Measurements from ENCODE around the gene PTPRN2. TPM values are rescaled to one million over a fixed set of nuclear protein-coding genes. Genes with fewer than 3 reads are reported as not detected.

The PTPRN2 gene
- total RNA-seq, 1 experiment from 2014 or later = 1.1 TPM

DNA sequence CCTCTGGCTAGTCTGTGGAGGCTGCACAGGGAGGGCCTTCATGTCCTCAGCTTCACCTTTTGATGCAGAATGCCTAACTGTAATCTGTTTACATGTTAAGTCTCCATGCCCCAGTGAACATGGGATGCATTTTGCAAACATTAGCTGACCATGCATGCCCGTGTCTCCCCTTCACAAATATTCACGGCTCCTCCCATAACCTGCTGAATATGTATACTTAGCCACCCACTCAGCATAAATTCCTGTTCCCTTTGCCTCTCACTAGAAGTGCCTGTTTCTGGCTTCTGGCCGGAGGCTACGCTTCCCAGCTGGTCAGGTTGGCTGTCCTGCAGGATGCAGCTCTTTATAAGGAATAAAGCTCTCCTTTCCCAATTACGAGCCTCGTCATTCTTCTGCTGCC lies 698.1 kb downstream of the PTPRN2 start:
- Histone ChIP-seq H3K9me3 (ENCODE audit: control insufficient read depth, insufficient read depth, low read depth, low read length) (no peaks in the 10 kb centered on the region), H3K36me3 (ENCODE audit: control insufficient read depth, insufficient read depth, low read length) (no peaks in the 10 kb centered on the region), H3K27ac (ENCODE audit: low read length) (no peak overlapping the region), H3K27me3 (ENCODE audit: control insufficient read depth, insufficient read depth, low read length) (peaks cover 7% of the 10 kb centered on the region), H3K4me3 (ENCODE audit: low read depth in 2 of 2, low read length in 2 of 2) (no peak overlapping the region), H3K4me1 (ENCODE audit: control insufficient read depth, insufficient read depth, low read length) (no peaks in the 10 kb centered on the region)
- no TSS peak for BruUV-seq (replicated peaks)
- DNase-seq (ENCODE audit: low read depth, low spot score) (no peak), ATAC-seq (no peak)
- ChIA-PET CTCF (no interaction called here), POLR2A (no interaction called here)
- intact Hi-C loops (cut with micrococcal nuclease; ENCODE audit: unreplicated experiment) = no loop called here
- in situ Hi-C loops (cut with HindIII; ENCODE audit: low pct_unique_long_range_greater_than_20kb, low sequenced_read_pairs) = no loop called here
- no peak for TF ChIP-seq REST (IDR thresholded peaks at IDR 0.05; ENCODE audit: insufficient read depth in 1 of 2, low read depth in 2 of 2, low read length in 1 of 2)
- no peak for TF ChIP-seq POLR2AphosphoS5 (IDR thresholded peaks at IDR 0.05; ENCODE audit: low read depth, low read length)
- TF ChIP-seq SIN3A (IDR thresholded peaks at IDR 0.05; ENCODE audit: borderline replicate concordance, insufficient read depth, low read depth, low read length) = no peak
- no peak for TF ChIP-seq CTCF (IDR thresholded peaks at IDR 0.05)
- TF ChIP-seq TCF7L2 (IDR thresholded peaks at IDR 0.05; ENCODE audit: low read depth, low read length) = no peak

DNA sequence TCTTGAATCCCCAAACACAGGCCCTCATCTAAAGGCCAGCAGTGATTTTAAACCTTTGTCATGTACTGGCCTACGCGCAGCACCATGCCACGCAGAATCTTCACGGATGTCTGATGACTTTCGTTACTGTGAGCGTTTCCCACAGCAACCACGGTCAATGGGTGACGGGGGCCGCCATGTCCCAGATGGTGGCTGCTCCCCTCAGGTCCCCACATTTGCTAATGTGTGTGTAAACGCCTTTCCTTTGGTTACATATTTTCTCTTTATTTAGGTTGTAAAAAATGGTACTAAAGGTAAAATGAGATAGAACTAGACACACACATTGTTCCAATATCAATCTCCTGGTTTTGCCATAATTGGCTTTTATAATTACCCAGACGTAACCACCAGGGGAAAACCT lies 699.0 kb downstream of the PTPRN2 start:
- DNase-seq (ENCODE audit: low read depth, low spot score) = no peak
- H3K4me1 ChIP-seq (ENCODE audit: control insufficient read depth, insufficient read depth, low read length) = no peaks in the 10 kb centered on the region
- in situ Hi-C loops (cut with HindIII; ENCODE audit: low pct_unique_long_range_greater_than_20kb, low sequenced_read_pairs) (no loop called here), intact Hi-C loops (cut with micrococcal nuclease; ENCODE audit: unreplicated experiment) (no loop called here)
- no peak overlapping the region for H3K27ac ChIP-seq (ENCODE audit: low read length)
- no peaks in the 10 kb centered on the region for H3K36me3 ChIP-seq (ENCODE audit: control insufficient read depth, insufficient read depth, low read length)
- no TSS peak for BruUV-seq (replicated peaks)
- no peak for ATAC-seq
- H3K9me3 ChIP-seq (ENCODE audit: control insufficient read depth, insufficient read depth, low read depth, low read length) = no peaks in the 10 kb centered on the region
- ChIA-PET POLR2A (no interaction called here), CTCF (no interaction called here)
- H3K4me3 ChIP-seq (ENCODE audit: low read depth in 2 of 2, low read length in 2 of 2) = no peak overlapping the region
- peaks cover 7% of the 10 kb centered on the region for H3K27me3 ChIP-seq (ENCODE audit: control insufficient read depth, insufficient read depth, low read length)
- no peak for TF ChIP-seq REST (IDR thresholded peaks at IDR 0.05; ENCODE audit: insufficient read depth in 1 of 2, low read depth in 2 of 2, low read length in 1 of 2)
- no peak for TF ChIP-seq POLR2AphosphoS5 (IDR thresholded peaks at IDR 0.05; ENCODE audit: low read depth, low read length)
- no peak for TF ChIP-seq SIN3A (IDR thresholded peaks at IDR 0.05; ENCODE audit: borderline replicate concordance, insufficient read depth, low read depth, low read length)
- TF ChIP-seq CTCF (IDR thresholded peaks at IDR 0.05) = no peak
- no peak for TF ChIP-seq TCF7L2 (IDR thresholded peaks at IDR 0.05; ENCODE audit: low read depth, low read length)
